ENCODE results near the gene PLXDC2. TPM values are rescaled to one million over a fixed set of nuclear protein-coding genes. Genes with fewer than 3 reads are reported as not detected.

PLXDC2 gene
- total and polyA plus RNA-seq, 2 donors from 2014 or later: 11.9 to 42.1 TPM

DNA sequence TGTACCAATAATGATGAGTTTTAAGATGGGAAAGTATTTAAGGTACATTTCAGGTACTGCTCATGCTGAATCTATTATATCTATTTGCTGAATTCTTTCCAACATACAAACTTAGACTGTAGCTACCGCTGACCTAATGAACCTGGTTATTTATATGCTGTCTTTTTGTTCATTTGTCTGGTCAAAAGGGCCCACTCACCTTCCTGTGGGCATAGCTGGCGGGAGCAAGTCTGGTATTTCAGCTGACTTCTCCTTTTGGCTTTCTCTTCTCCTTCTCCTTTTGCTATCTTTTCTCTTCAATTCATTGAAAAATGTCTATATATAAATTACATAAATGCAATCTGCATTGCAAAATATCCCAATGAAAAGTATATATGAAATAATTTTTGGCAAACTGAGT lies 9.5 kb downstream of the PLXDC2 start:
- H3K9ac ChIP-seq (ENCODE audit: low read length in 3 of 3): no peak overlapping the region
- no peaks in the 10 kb centered on the region for H3K27me3 ChIP-seq (ENCODE audit: control insufficient read depth, insufficient read depth, low read length)
- TF ChIP-seq, protein P1, sequence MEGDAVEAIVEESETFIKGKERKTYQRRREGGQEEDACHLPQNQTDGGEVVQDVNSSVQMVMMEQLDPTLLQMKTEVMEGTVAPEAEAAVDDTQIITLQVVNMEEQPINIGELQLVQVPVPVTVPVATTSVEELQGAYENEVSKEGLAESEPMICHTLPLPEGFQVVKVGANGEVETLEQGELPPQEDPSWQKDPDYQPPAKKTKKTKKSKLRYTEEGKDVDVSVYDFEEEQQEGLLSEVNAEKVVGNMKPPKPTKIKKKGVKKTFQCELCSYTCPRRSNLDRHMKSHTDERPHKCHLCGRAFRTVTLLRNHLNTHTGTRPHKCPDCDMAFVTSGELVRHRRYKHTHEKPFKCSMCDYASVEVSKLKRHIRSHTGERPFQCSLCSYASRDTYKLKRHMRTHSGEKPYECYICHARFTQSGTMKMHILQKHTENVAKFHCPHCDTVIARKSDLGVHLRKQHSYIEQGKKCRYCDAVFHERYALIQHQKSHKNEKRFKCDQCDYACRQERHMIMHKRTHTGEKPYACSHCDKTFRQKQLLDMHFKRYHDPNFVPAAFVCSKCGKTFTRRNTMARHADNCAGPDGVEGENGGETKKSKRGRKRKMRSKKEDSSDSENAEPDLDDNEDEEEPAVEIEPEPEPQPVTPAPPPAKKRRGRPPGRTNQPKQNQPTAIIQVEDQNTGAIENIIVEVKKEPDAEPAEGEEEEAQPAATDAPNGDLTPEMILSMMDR (IDR thresholded peaks at IDR 0.05; ENCODE audit: borderline replicate concordance, extremely low read depth, insufficient read depth): no peak
- peaks cover 0 to 16% (median 13%) of the 10 kb centered on the region in 3 donors for H3K4me1 ChIP-seq (ENCODE audit: control insufficient read depth in 2 of 3, insufficient read depth in 2 of 3, low read depth in 1 of 3, low read length in 3 of 3)
- H3K4me3 ChIP-seq (ENCODE audit: low read length in 3 of 3): no peak overlapping the region
- no peaks in the 10 kb centered on the region for H3K36me3 ChIP-seq (ENCODE audit: control insufficient read depth in 2 of 3, insufficient read depth in 3 of 3, low read length in 3 of 3)
- no peaks in the 10 kb centered on the region for H3K9me3 ChIP-seq (ENCODE audit: control insufficient read depth in 2 of 3, insufficient read depth in 1 of 3, low read length in 3 of 3)
- H3K27ac ChIP-seq (ENCODE audit: low read depth in 2 of 2, low read length in 2 of 2): no peak overlapping the region
- DNase-seq (no peak), FAIRE-seq (no peak)
- intact Hi-C loops (cut with DNase I): no loop called here

DNA sequence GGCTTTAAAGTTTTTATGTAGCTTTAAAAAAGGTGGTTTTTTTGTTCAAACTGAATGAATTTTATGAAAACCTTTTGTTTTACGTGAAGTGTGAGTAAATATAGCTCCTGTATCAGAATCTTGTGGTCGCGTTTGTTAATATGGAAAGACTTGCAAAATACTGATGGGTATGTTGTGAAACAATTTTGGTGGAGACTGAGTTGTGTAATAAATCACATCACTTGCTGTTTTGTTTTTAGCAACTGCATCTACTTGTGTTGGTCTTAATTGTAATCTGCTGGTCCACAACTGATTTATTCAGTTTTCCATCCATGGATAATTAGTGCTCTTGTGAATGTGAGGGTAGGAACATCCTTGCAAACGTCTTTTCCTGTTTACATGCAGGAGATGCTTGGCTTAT lies 10.5 kb downstream of the PLXDC2 start:
- TF ChIP-seq, protein P1 (IDR thresholded peaks at IDR 0.05; ENCODE audit: borderline replicate concordance, extremely low read depth, insufficient read depth): no peak
- Histone ChIP-seq H3K4me1 (ENCODE audit: control insufficient read depth in 2 of 3, insufficient read depth in 2 of 3, low read depth in 1 of 3, low read length in 3 of 3) (peaks cover 0 to 16% (median 13%) of the 10 kb centered on the region in 3 donors), H3K36me3 (ENCODE audit: control insufficient read depth in 2 of 3, insufficient read depth in 3 of 3, low read length in 3 of 3) (no peaks in the 10 kb centered on the region), H3K9me3 (ENCODE audit: control insufficient read depth in 2 of 3, insufficient read depth in 1 of 3, low read length in 3 of 3) (no peaks in the 10 kb centered on the region), H3K4me3 (ENCODE audit: low read length in 3 of 3) (no peak overlapping the region), H3K27ac (ENCODE audit: low read depth in 2 of 2, low read length in 2 of 2) (peak overlapping the region in 1 of 2 donors; percentile 17), H3K9ac (ENCODE audit: low read length in 3 of 3) (no peak overlapping the region), H3K27me3 (ENCODE audit: control insufficient read depth, insufficient read depth, low read length) (no peaks in the 10 kb centered on the region)
- intact Hi-C loops (cut with DNase I): no loop called here
- DNase-seq (no peak), FAIRE-seq (no peak)

DNA sequence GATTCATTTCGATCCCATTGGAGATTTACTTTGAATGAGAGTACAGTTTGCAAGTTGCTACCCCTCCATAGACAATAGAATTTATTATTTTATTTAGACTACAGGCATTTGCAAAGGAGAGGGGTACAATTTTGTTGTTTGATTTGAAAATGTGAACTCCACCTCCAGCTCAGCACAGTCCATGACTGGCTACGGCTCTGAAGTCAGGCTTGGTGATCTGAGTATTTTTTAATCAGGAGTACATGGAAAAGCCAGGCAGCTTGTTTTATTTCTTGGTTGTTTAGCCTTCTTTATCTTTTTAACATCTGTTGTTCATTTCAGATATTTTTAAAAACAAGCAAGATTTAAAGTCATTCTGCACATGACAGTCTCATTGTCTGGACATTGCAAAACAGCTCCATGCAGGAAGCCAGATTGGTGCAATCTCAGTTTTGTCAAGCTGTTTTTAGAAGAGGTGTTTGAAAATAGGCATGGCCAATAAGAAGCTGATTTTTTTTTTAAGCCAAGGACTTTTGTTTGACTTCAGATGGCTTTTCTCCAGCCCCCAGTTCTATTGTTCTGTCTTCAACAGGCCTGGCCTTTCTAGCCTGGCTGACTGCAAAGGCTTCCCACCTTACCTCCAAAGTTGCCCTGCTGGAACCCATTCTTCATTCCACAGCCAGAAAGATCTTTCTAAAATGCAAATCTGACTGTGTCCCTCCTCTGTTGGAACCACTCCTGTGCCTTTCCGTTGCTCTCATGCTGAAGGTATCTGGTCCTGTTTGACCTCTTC lies 12.2 kb downstream of the PLXDC2 start:
- Histone ChIP-seq H3K27ac (ENCODE audit: low read depth in 2 of 2, low read length in 2 of 2) (peak overlapping the region in 1 of 2 donors; percentile 18), H3K4me1 (ENCODE audit: control insufficient read depth in 2 of 3, insufficient read depth in 2 of 3, low read depth in 1 of 3, low read length in 3 of 3) (peaks cover 0 to 22% (median 16%) of the 10 kb centered on the region in 3 donors)
- peak in 1 of 5 donors; percentile 34 for DNase-seq

More for the DNA sequence above, 12.2 kb downstream of the PLXDC2 start:
- FAIRE-seq: no peak
- H3K9me3 ChIP-seq (ENCODE audit: control insufficient read depth in 2 of 3, insufficient read depth in 1 of 3, low read length in 3 of 3): no peaks in the 10 kb centered on the region
- no peak overlapping the region for H3K9ac ChIP-seq (ENCODE audit: low read length in 3 of 3)
- intact Hi-C loops (cut with DNase I): no loop called here
- TF ChIP-seq, protein P1 (IDR thresholded peaks at IDR 0.05; ENCODE audit: borderline replicate concordance, extremely low read depth, insufficient read depth): no peak
- no peaks in the 10 kb centered on the region for H3K36me3 ChIP-seq (ENCODE audit: control insufficient read depth in 2 of 3, insufficient read depth in 3 of 3, low read length in 3 of 3)
- H3K4me3 ChIP-seq (ENCODE audit: low read length in 3 of 3): no peak overlapping the region
- no peaks in the 10 kb centered on the region for H3K27me3 ChIP-seq (ENCODE audit: control insufficient read depth, insufficient read depth, low read length)

Measured in kidney (tissue), 14 donors.